Neuronal stem cell (in vitro differentiated cells): ENCODE measurements around the gene AHR.

ENCODE experiments used
- DNase-seq: peaks from one replicate; pipeline ENCODE4 v3.0.0-alpha.2; 2013; ENCODE audit warnings: low spot score
- H2AFZ ChIP-seq: one replicate; pipeline ENCODE4 v1.6.1; 2013; ENCODE audit warnings: mild to moderate bottlenecking, low read length, inconsistent platforms
- H2AK5ac ChIP-seq: 2 replicates; pipeline ENCODE4 v1.6.1; 2013; ENCODE audit warnings: low read depth, mild to moderate bottlenecking, inconsistent platforms, low read length, moderate library complexity, mixed read lengths
- H2BK120ac ChIP-seq: 2 replicates; pipeline ENCODE4 v1.6.1; 2013; ENCODE audit warnings: low read depth, mild to moderate bottlenecking, inconsistent platforms, low read length, moderate library complexity, mixed read lengths
- H2BK12ac ChIP-seq: one replicate; pipeline ENCODE4 v1.6.1; 2013; ENCODE audit warnings: low read length, inconsistent platforms
- H2BK15ac ChIP-seq: 2 replicates; pipeline ENCODE4 v1.6.1; 2013; ENCODE audit warnings: mild to moderate bottlenecking, low read length, inconsistent platforms, mixed read lengths
- H2BK5ac ChIP-seq: one replicate; pipeline ENCODE4 v1.6.1; 2013; ENCODE audit warnings: inconsistent platforms, mild to moderate bottlenecking, low read length, moderate library complexity
- H3K14ac ChIP-seq: one replicate; pipeline ENCODE4 v1.6.1; 2013; ENCODE audit warnings: low read length, inconsistent platforms
- H3K18ac ChIP-seq: 2 replicates; pipeline ENCODE4 v1.6.1; 2013; ENCODE audit warnings: low read length, inconsistent platforms
- H3K23ac ChIP-seq: 2 replicates; pipeline ENCODE4 v1.6.1; 2013; ENCODE audit warnings: low read depth, mild to moderate bottlenecking, mixed read lengths, low read length, inconsistent platforms; ENCODE audit not compliant: poor library complexity
- H3K27ac ChIP-seq: replicated peaks from 3 replicates; pipeline ENCODE4 v1.5.1; 2013; ENCODE audit warnings: low read length, inconsistent platforms
- H3K27me3 ChIP-seq, 3 experiments: 2 replicates each; pipeline ENCODE4 v1.6.1; 2013; ENCODE audit warnings: low read length in 3 of 3, mild to moderate bottlenecking in 2 of 3, inconsistent platforms in 1 of 3, low read depth in 1 of 3, mixed read lengths in 1 of 3, moderate library complexity in 1 of 3; ENCODE audit not compliant: control insufficient read depth in 3 of 3, insufficient read depth in 3 of 3
- H3K36me3 ChIP-seq, 2 donors: replicated peaks in 1 of 2; 2 replicates each; pipeline ENCODE4 v1.6.1; 2013; ENCODE audit warnings: low read length in 2 of 2; ENCODE audit not compliant: control insufficient read depth in 2 of 2, insufficient read depth in 2 of 2
- H3K4ac ChIP-seq: 2 replicates; pipeline ENCODE4 v1.6.1; 2013; ENCODE audit warnings: inconsistent platforms, mild to moderate bottlenecking, low read length, moderate library complexity
- H3K4me1 ChIP-seq, 2 donors: 1 replicate in 1 of 2; 2 replicates in 1 of 2; pipeline ENCODE4 v1.6.1; 2013; ENCODE audit warnings: low read length in 2 of 2, low read depth in 1 of 2; ENCODE audit not compliant: control insufficient read depth in 2 of 2, insufficient read depth in 1 of 2
- H3K4me2 ChIP-seq: one replicate; pipeline ENCODE4 v1.6.1; 2013; ENCODE audit warnings: mild to moderate bottlenecking, low read length, inconsistent platforms; ENCODE audit not compliant: insufficient read depth, poor library complexity, severe bottlenecking
- H3K4me3 ChIP-seq, 2 donors: 2 replicates each; pipeline ENCODE4 v1.5.1; 2013; ENCODE audit warnings: low read length in 2 of 2, mild to moderate bottlenecking in 2 of 2, inconsistent platforms in 1 of 2, moderate library complexity in 1 of 2
- H3K79me1 ChIP-seq: one replicate; pipeline ENCODE4 v1.6.1; 2013; ENCODE audit warnings: low read depth, mild to moderate bottlenecking, inconsistent platforms, low read length, moderate library complexity
- H3K9ac ChIP-seq: one replicate; pipeline ENCODE4 v1.6.1; 2013; ENCODE audit warnings: mild to moderate bottlenecking, low read depth, low read length, inconsistent platforms; ENCODE audit not compliant: poor library complexity
- H3K9me3 ChIP-seq, 2 donors: replicated peaks in 1 of 2; 2 replicates each; pipeline versions ENCODE3 to v1.6.1; 2013; ENCODE audit warnings: low read length in 2 of 2, mild to moderate bottlenecking in 2 of 2, inconsistent platforms in 1 of 2, low read depth in 1 of 2, mixed read lengths in 1 of 2, moderate library complexity in 1 of 2; ENCODE audit not compliant: control insufficient read depth in 2 of 2, insufficient read depth in 1 of 2
- H4K8ac ChIP-seq: one replicate; pipeline ENCODE4 v1.6.1; 2013; ENCODE audit warnings: low read depth, mild to moderate bottlenecking, inconsistent platforms, low read length, moderate library complexity
- H4K91ac ChIP-seq: one replicate; pipeline ENCODE4 v1.6.1; 2013; ENCODE audit warnings: low read length, low read depth, mild to moderate bottlenecking, inconsistent platforms; ENCODE audit not compliant: poor library complexity
- WGBS, 2 donors: extraction: QIAGEN DNeasy Blood & Tissue Kit; methylation state at CpG; one replicate each; pipeline ENCODE4 v1.1.7; 2013; ENCODE audit warnings: missing lambda C conversion rate in 2 of 2, mixed read lengths in 1 of 2; ENCODE audit not compliant: insufficient read length in 2 of 2, insufficient replicate concordance in 1 of 2; ENCODE audit errors: extremely low coverage in 2 of 2; 5-methylcytosine and 5-hydroxymethylcytosine counted together

The AHR gene

DNA sequence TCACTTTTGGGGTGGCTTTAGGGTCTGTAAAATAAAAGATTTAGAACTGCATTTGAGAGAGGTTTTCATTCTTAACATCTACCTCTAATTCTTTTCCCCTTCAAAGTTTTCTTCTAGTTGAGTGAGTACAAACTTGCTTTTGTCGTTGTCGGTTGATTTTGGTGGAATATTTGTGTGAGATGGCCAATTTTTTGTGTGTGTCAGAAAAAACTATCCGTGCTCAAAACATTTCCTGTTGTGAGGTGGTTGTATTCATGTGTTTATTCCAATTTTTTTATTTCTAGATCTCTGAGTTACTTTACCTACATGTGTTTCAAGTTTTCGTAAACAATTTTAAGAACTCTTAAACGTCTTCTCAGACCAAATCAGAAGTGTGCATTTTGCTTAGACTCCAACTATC lies 1.6 kb downstream of the AHR start:
- Histone ChIP-seq H3K4me1 (peaks cover 0 to 1% of the 10 kb centered on the region in 2 donors), H3K9me3 (no peaks in the 10 kb centered on the region), H2BK12ac (no peak overlapping the region), H3K4me3 (peak overlapping the region in 1 of 2 donors; percentile 83), H3K27ac (no peak overlapping the region), H3K9ac (no peak overlapping the region), H3K4ac (no peak overlapping the region), H4K8ac (no peak overlapping the region), H3K4me2 (no peak overlapping the region), H3K23ac (no peak overlapping the region), H3K36me3 (no peaks in the 10 kb centered on the region), H2AK5ac (no peak overlapping the region), H2BK15ac (no peak overlapping the region), H4K91ac (no peak overlapping the region), H2AFZ (peak overlapping the region; percentile 94), H3K27me3 (peaks cover 0 to 13% (median 0%) of the 10 kb centered on the region in 3 experiments), H2BK120ac (no peak overlapping the region), H3K14ac (no peak overlapping the region), H3K79me1 (no peaks in the 10 kb centered on the region), H2BK5ac (no peak overlapping the region), H3K18ac (no peak overlapping the region)
- no CpG with 5 or more reads among the region's 5 CpGs for WGBS, 2 donors
- no peak for DNase-seq

DNA sequence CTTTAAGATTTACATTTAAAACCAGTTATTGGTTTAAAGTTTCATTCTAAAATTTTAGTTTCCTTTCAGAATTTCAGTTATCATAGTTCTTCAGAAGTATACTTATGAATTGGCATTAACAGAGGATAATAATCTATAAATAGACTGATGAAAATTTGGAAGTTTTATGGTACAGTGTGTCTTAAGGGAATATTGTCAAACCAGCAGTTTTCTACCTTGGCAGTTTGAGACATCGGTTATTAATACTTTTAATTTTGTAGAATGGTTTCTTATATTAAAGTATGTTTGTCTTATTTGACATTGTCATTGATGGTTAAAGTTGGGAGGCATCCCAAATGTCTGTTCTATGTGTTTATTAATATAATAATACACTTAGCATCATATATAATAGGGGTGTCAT lies 2.0 kb downstream of the AHR start:
- peaks cover 0 to 1% of the 10 kb centered on the region in 2 donors for H3K4me1 ChIP-seq
- H3K9ac ChIP-seq, result no peak overlapping the region
- no peak overlapping the region for H4K91ac ChIP-seq
- no peak for DNase-seq
- no peak overlapping the region for H4K8ac ChIP-seq
- no peak overlapping the region for H3K23ac ChIP-seq
- H3K4me2 ChIP-seq, result no peak overlapping the region
- no peaks in the 10 kb centered on the region for H3K79me1 ChIP-seq
- peaks cover 0 to 13% (median 0%) of the 10 kb centered on the region in 3 experiments for H3K27me3 ChIP-seq
- no peaks in the 10 kb centered on the region for H3K9me3 ChIP-seq
- H3K4me3 ChIP-seq, result peak overlapping the region in 1 of 2 donors; percentile 83
- no peak overlapping the region for H3K4ac ChIP-seq
- no peak overlapping the region for H3K18ac ChIP-seq
- H2AFZ ChIP-seq, result no peak overlapping the region
- no peak overlapping the region for H2BK15ac ChIP-seq
- H2BK120ac ChIP-seq, result no peak overlapping the region
- no peak overlapping the region for H3K27ac ChIP-seq
- no peak overlapping the region for H2AK5ac ChIP-seq
- H2BK12ac ChIP-seq, result no peak overlapping the region
- H3K14ac ChIP-seq, result no peak overlapping the region
- H2BK5ac ChIP-seq, result no peak overlapping the region
- no CpG with 5 or more reads among the region's 1 CpG for WGBS, 2 donors
- H3K36me3 ChIP-seq, result no peaks in the 10 kb centered on the region

DNA sequence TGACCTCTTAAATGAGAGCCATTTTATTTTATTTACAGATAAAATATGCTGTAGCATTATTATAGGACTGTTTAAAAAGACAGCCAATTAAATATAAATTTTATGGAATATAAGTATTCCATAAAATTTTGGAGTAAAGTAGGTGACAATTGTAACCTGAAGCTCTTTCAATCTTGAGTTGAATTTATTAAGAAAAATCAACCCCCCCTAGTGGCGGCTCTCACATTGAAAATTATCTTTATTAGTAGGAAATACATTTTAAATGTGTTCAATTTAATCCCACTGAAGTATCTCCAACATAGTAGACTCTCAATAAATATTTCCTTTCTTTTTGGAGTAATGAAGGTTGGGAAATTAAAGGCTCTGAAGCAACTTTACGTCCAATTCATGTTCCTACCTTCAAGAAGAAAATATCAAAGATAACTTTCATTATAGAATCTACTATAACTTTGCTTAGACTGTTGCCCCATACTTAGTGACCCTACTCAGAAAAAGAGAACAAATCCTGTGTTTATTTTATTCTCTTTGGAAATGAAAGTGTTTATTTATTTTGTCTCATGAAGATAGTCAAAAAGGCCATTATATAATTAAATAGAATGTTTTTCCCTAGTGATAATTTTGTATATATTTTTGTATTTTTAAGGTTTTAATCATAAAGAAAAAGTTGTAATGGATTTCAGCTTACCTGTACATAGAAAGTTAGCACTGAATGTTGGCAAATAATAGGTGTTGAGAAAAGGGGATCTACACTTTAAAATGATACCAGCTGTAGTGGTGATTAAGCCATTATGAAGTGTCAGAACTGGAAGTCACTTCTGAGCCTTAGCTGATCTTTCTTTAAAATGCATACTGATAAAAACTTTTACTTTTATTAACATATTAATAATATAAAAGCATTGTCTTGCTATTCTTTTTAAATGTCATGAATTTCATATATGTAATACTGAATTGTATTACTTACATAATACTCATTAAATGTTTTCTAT lies 3.3 kb downstream of the AHR start:
- no CpG with 5 or more reads among the region's 2 CpGs for WGBS, 2 donors
- Histone ChIP-seq H3K27ac (no peak overlapping the region), H3K4me2 (no peak overlapping the region), H3K14ac (no peak overlapping the region), H2BK15ac (no peak overlapping the region), H3K9ac (no peak overlapping the region), H3K23ac (no peak overlapping the region), H2AFZ (no peak overlapping the region), H3K4me3 (no peak overlapping the region), H4K91ac (no peak overlapping the region), H3K27me3 (peaks cover 0 to 13% (median 0%) of the 10 kb centered on the region in 3 experiments), H3K9me3 (no peaks in the 10 kb centered on the region), H2BK5ac (no peak overlapping the region), H4K8ac (no peak overlapping the region), H3K4ac (no peak overlapping the region), H2BK120ac (no peak overlapping the region), H2AK5ac (no peak overlapping the region), H3K36me3 (no peaks in the 10 kb centered on the region), H3K79me1 (no peaks in the 10 kb centered on the region), H2BK12ac (no peak overlapping the region), H3K18ac (no peak overlapping the region), H3K4me1 (peaks cover 0 to 1% of the 10 kb centered on the region in 2 donors)
- no peak for DNase-seq

DNA sequence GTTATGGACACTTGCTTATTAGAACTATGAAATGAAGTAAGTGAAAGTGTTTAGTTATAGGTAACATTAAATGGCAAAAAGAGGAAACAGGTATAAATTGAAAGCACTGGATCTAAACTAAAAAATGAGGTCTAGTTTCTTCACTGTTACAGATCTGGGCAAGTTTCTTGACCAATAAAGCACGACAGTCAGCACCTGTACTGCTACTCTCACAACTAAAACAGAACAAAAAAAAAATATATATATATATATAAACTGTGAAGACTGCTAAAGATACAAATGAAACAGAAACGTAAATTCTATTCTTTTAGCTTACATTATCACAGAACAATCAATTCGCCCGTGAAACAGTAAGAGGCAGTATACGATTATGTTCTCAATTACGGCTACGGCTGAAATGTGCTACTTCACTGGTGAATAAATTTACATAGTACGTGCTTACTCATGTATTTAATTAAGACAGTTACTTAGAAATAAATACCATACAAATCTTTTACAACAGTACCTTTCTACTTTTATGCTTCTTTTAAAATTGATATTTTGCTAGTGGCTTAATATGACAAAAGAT lies 4.2 kb downstream of the AHR start:
- Histone ChIP-seq H3K79me1 (no peaks in the 10 kb centered on the region), H2BK15ac (no peak overlapping the region), H2BK120ac (no peak overlapping the region), H3K36me3 (no peaks in the 10 kb centered on the region), H3K23ac (no peak overlapping the region), H2AK5ac (no peak overlapping the region), H3K18ac (no peak overlapping the region), H2BK5ac (no peak overlapping the region), H3K4me1 (peaks cover 0 to 1% of the 10 kb centered on the region in 2 donors), H3K4me2 (no peak overlapping the region), H3K14ac (no peak overlapping the region), H4K91ac (no peak overlapping the region), H3K9ac (no peak overlapping the region), H3K27me3 (peaks cover 0 to 13% (median 0%) of the 10 kb centered on the region in 3 experiments), H3K4me3 (no peak overlapping the region), H3K9me3 (no peaks in the 10 kb centered on the region), H2BK12ac (no peak overlapping the region), H3K4ac (no peak overlapping the region), H4K8ac (no peak overlapping the region), H3K27ac (no peak overlapping the region), H2AFZ (no peak overlapping the region)
- no CpG with 5 or more reads among the region's 8 CpGs for WGBS, 2 donors
- no peak for DNase-seq
